Osteoblast (primary cell): ENCODE results near the gene A4GALT. TPM values are rescaled to one million over a fixed set of nuclear protein-coding genes. Genes with fewer than 3 reads are reported as not detected.
A peak's percentile ranks its signal among the peaks of the same experiment; 100 is the strongest.
"Not testable (repeated sequence)": the region's sequence is repeated elsewhere in the genome, so short reads cannot be mapped to it uniquely, and the experiment has no call there.

Experiments
- DNase-seq: peaks from one replicate; pipeline ENCODE4 v3.0.0; 2011; ENCODE audit warnings: low spot score, mixed read lengths; ENCODE audit not compliant: insufficient read length; ENCODE audit errors: missing footprints
- H2AFZ ChIP-seq: 2 replicates; pipeline ENCODE4 v1.6.0; 2011; ENCODE audit warnings: mild to moderate bottlenecking, low read length
- H3K27ac ChIP-seq: 2 replicates; pipeline ENCODE4 v1.5.1; 2011; ENCODE audit warnings: mild to moderate bottlenecking, low read depth, low read length, moderate library complexity
- H3K27me3 ChIP-seq: 2 replicates; pipeline ENCODE4 v1.6.0; 2012; ENCODE audit warnings: mild to moderate bottlenecking, control low read depth, inconsistent platforms, low read length, moderate library complexity; ENCODE audit not compliant: insufficient read depth
- H3K36me3 ChIP-seq: 2 replicates; pipeline ENCODE4 v1.5.1; 2011; ENCODE audit warnings: mild to moderate bottlenecking, low read length, control low read depth, moderate library complexity; ENCODE audit not compliant: insufficient read depth
- H3K4me1 ChIP-seq: 2 replicates; pipeline ENCODE4 v1.5.1; 2011; ENCODE audit warnings: mild to moderate bottlenecking, low read length, control low read depth, moderate library complexity; ENCODE audit not compliant: insufficient read depth
- H3K4me2 ChIP-seq: 2 replicates; pipeline ENCODE4 v1.6.0; 2011; ENCODE audit warnings: mild to moderate bottlenecking, low read length; ENCODE audit not compliant: insufficient read depth
- H3K4me3 ChIP-seq: fragments of 200-600 bp; sonication (generic); 3 replicates; pipeline ENCODE4 v1.5.1; 2012; ENCODE audit warnings: mild to moderate bottlenecking, low read length, inconsistent platforms; ENCODE audit not compliant: insufficient read depth
- H3K79me2 ChIP-seq: 2 replicates; pipeline ENCODE4 v1.6.0; 2012; ENCODE audit warnings: mild to moderate bottlenecking, low read length, control low read depth, inconsistent platforms; ENCODE audit not compliant: insufficient read depth
- H3K9me3 ChIP-seq: 2 replicates; pipeline ENCODE4 v1.5.1; 2011; ENCODE audit warnings: low read depth, low read length, control low read depth
- H4K20me1 ChIP-seq: 2 replicates; pipeline ENCODE4 v1.6.0; 2012; ENCODE audit warnings: mild to moderate bottlenecking, low read length, control low read depth; ENCODE audit not compliant: insufficient read depth
- CTCF ChIP-seq: IDR thresholded peaks from 2 replicates; pipeline ENCODE4 v1.5.1; 2011; ENCODE audit warnings: mild to moderate bottlenecking, low read depth, low read length, moderate library complexity; ENCODE audit errors: extremely low read depth
- total RNA-seq: library from RNA; depleted of rRNA; stranded (reverse); fragments of >200 nt; gene quantifications from 2 replicates; pipeline ENCODE4 v1.2.3, GENCODE V29; 2012

A4GALT gene
- total RNA-seq, 1 donor: 19.9 TPM

- no peak overlapping the region for H3K27ac ChIP-seq
- H3K4me1 ChIP-seq: peaks cover 4% of the 10 kb centered on the region
- no peak for TF ChIP-seq CTCF
These were observed 50.6 kb downstream of the A4GALT start for GRCh38 chr22:42670046-42670445.

GRCh38 chr22:42666393-42666792 lies 54.3 kb downstream of the A4GALT start:
- not testable (repeated sequence) for H2AFZ ChIP-seq, H3K36me3 ChIP-seq, H4K20me1 ChIP-seq, H3K4me1 ChIP-seq, H3K9me3 ChIP-seq, DNase-seq, H3K4me2 ChIP-seq, H3K27ac ChIP-seq, H3K4me3 ChIP-seq, H3K79me2 ChIP-seq, H3K27me3 ChIP-seq

More at GRCh38 chr22:42670046-42670445, 50.6 kb downstream of the A4GALT start:
- Histone ChIP-seq H3K4me3 (no peak overlapping the region), H3K27me3 (no peaks in the 10 kb centered on the region), H3K79me2 (no peaks in the 10 kb centered on the region), H4K20me1 (no peaks in the 10 kb centered on the region), H3K9me3 (no peaks in the 10 kb centered on the region), H2AFZ (no peak overlapping the region), H3K36me3 (no peaks in the 10 kb centered on the region), H3K4me2 (no peak overlapping the region)
- no peak for DNase-seq

GRCh38 chr22:42664976-42665831 lies 55.5 kb downstream of the A4GALT start:
- Histone ChIP-seq H3K4me3 (no peak overlapping the region), H3K79me2 (no peaks in the 10 kb centered on the region), H3K4me2 (no peak overlapping the region), H3K9me3 (no peaks in the 10 kb centered on the region), H3K27ac (no peak overlapping the region), H2AFZ (no peak overlapping the region), H3K36me3 (no peaks in the 10 kb centered on the region), H3K27me3 (no peaks in the 10 kb centered on the region), H4K20me1 (no peaks in the 10 kb centered on the region), H3K4me1 (peaks cover 3% of the 10 kb centered on the region)
- peak; percentile 66 for DNase-seq
- no peak for TF ChIP-seq CTCF

GRCh38 chr22:42661985-42662831 lies 58.5 kb downstream of the A4GALT start:
- H3K27me3 ChIP-seq: no peaks in the 10 kb centered on the region
- H3K4me1 ChIP-seq: peaks cover 6% of the 10 kb centered on the region
- H3K27ac ChIP-seq: peak overlapping the region; percentile 63
- peak overlapping the region; percentile 93 for H2AFZ ChIP-seq
- no peaks in the 10 kb centered on the region for H3K79me2 ChIP-seq
- H3K36me3 ChIP-seq: no peaks in the 10 kb centered on the region
- H3K4me2 ChIP-seq: peak overlapping the region; percentile 88
- peak; percentile 97 for DNase-seq
- H3K4me3 ChIP-seq: peak overlapping the region; percentile 78
- no peaks in the 10 kb centered on the region for H4K20me1 ChIP-seq
- H3K9me3 ChIP-seq: no peaks in the 10 kb centered on the region
- TF ChIP-seq CTCF: peak; percentile 75
